ENCODE data around the gene AGO4. TPM values are rescaled to one million over a fixed set of nuclear protein-coding genes. Genes with fewer than 3 reads are reported as not detected.

The AGO4 gene
- total RNA-seq, 1 experiment from 2014 or later = 8.1 TPM

- Histone ChIP-seq H3K4me3 (ENCODE audit: low read depth, low read length) (no peak overlapping the region), H3K27me3 (replicated peaks; ENCODE audit: control insufficient read depth, insufficient read depth, low read length) (no peaks in the 10 kb centered on the region), H3K9me3 (no peaks in the 10 kb centered on the region), H3K36me3 (ENCODE audit: control insufficient read depth, insufficient read depth, low read length) (no peaks in the 10 kb centered on the region), H3K4me1 (no peaks in the 10 kb centered on the region)
- no peak for DNase-seq
- no peaks in the 10 kb centered on the region for H3K27me3 Mint-ChIP-seq (ENCODE audit: insufficient read depth, unreplicated experiment)
- ChIA-PET POLR2A (no interaction called here), CTCF (no interaction called here)
- intact Hi-C loops (cut with micrococcal nuclease; ENCODE audit: unreplicated experiment) = no loop called here
- no peak overlapping the region for H3K27ac Mint-ChIP-seq (ENCODE audit: unreplicated experiment)
- TF ChIP-seq, protein P1, sequence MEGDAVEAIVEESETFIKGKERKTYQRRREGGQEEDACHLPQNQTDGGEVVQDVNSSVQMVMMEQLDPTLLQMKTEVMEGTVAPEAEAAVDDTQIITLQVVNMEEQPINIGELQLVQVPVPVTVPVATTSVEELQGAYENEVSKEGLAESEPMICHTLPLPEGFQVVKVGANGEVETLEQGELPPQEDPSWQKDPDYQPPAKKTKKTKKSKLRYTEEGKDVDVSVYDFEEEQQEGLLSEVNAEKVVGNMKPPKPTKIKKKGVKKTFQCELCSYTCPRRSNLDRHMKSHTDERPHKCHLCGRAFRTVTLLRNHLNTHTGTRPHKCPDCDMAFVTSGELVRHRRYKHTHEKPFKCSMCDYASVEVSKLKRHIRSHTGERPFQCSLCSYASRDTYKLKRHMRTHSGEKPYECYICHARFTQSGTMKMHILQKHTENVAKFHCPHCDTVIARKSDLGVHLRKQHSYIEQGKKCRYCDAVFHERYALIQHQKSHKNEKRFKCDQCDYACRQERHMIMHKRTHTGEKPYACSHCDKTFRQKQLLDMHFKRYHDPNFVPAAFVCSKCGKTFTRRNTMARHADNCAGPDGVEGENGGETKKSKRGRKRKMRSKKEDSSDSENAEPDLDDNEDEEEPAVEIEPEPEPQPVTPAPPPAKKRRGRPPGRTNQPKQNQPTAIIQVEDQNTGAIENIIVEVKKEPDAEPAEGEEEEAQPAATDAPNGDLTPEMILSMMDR (IDR thresholded peaks at IDR 0.05; ENCODE audit: insufficient read depth in 1 of 2, low read depth in 1 of 2, low read length in 1 of 2, severe bottlenecking in 1 of 2, unreplicated experiment in 1 of 2) = no peak
- BruUV-seq (replicated peaks) = no TSS peak
- H3K9me3 Mint-ChIP-seq (ENCODE audit: unreplicated experiment) = no peaks in the 10 kb centered on the region
- no peak overlapping the region for H3K4me3 Mint-ChIP-seq (ENCODE audit: unreplicated experiment)
- H3K4me1 Mint-ChIP-seq (ENCODE audit: low read depth, unreplicated experiment) = no peaks in the 10 kb centered on the region
- H3K36me3 Mint-ChIP-seq (ENCODE audit: insufficient read depth, unreplicated experiment) = no peaks in the 10 kb centered on the region
These were observed 43.5 kb downstream of the AGO4 start for GRCh38 chr1:35851132-35851869.

DNA sequence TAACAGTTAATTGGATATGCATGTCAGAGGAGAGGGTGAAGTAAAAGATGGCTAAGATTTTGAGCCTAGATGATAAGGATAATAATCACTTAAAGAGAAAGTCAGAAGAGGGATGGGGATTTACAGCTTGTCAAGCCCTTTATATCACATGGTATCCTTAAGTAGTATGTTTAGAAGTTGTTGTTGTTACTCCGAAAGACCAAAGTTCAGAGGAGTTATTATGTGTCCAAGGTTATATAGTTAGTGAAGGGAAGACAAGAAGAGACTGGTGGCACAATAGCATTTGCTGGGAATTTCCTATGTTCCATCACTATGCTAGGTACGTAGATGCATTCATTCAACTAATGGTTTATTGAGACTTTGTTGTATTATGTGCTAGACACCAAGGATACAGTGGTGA, 44.4 kb downstream of the AGO4 start:
- ChIA-PET POLR2A (no interaction called here), CTCF (no interaction called here)
- Histone ChIP-seq H3K9me3 (no peaks in the 10 kb centered on the region), H3K27me3 (replicated peaks; ENCODE audit: control insufficient read depth, insufficient read depth, low read length) (no peaks in the 10 kb centered on the region), H3K4me3 (ENCODE audit: low read depth, low read length) (no peak overlapping the region), H3K4me1 (no peaks in the 10 kb centered on the region), H3K36me3 (ENCODE audit: control insufficient read depth, insufficient read depth, low read length) (no peaks in the 10 kb centered on the region)
- no TSS peak for BruUV-seq (replicated peaks)
- Mint-ChIP-seq H3K9me3 (ENCODE audit: unreplicated experiment) (no peaks in the 10 kb centered on the region), H3K36me3 (ENCODE audit: insufficient read depth, unreplicated experiment) (no peaks in the 10 kb centered on the region), H3K4me3 (ENCODE audit: unreplicated experiment) (no peak overlapping the region), H3K4me1 (ENCODE audit: low read depth, unreplicated experiment) (no peaks in the 10 kb centered on the region), H3K27me3 (ENCODE audit: insufficient read depth, unreplicated experiment) (no peaks in the 10 kb centered on the region), H3K27ac (ENCODE audit: unreplicated experiment) (no peak overlapping the region)
- TF ChIP-seq, protein P1 (IDR thresholded peaks at IDR 0.05; ENCODE audit: insufficient read depth in 1 of 2, low read depth in 1 of 2, low read length in 1 of 2, severe bottlenecking in 1 of 2, unreplicated experiment in 1 of 2) = no peak
- DNase-seq = no peak
- intact Hi-C loops (cut with micrococcal nuclease; ENCODE audit: unreplicated experiment) = no loop called here

DNA sequence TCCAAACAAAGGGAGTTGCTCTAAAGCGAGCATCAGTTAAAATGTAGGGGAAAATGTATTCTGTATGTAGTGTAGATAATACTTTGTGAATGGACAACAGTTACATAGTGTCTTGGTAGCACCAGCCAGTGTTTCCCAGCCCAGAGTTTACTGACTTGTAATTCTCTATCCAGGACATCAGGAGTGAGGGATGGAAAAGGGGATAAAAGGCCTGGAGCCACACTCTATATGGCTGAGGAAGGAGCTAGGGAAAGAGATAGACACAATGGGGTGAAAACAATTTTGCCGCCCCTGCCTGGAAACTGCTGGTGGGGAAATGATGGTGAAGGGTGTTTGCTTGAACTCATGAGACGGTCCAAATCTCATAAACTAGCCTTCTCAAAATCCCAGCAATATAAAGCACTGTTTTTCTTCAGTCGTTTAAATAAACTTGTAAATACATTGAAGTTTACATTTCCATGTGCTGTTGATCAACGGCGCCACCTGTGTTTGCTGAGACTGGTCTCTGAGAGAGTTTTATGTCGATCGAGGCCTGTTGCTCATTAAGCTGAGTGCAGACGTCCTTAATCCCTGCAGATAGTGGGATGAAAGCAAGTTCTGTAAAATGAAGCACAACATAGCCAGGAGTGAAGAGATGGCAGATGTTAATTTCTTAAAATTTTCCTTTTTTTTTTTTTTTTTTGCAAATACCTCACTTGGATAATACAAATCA, 47.3 kb downstream of the AGO4 start:
- H3K4me3 Mint-ChIP-seq (ENCODE audit: unreplicated experiment) = no peak overlapping the region
- Histone ChIP-seq H3K4me1 (no peaks in the 10 kb centered on the region), H3K27me3 (replicated peaks; ENCODE audit: control insufficient read depth, insufficient read depth, low read length) (no peaks in the 10 kb centered on the region), H3K4me3 (ENCODE audit: low read depth, low read length) (no peak overlapping the region), H3K36me3 (ENCODE audit: control insufficient read depth, insufficient read depth, low read length) (no peaks in the 10 kb centered on the region), H3K9me3 (no peaks in the 10 kb centered on the region)
- DNase-seq = no peak
- no TSS peak for BruUV-seq (replicated peaks)
- CTCF ChIA-PET = interaction anchor here (0.5 kb wide), 1 partner anchor 287 kb away, joined by 5 read pairs; no protein-coding TSS in a partner anchor
- no peaks in the 10 kb centered on the region for H3K9me3 Mint-ChIP-seq (ENCODE audit: unreplicated experiment)
- intact Hi-C loops (cut with micrococcal nuclease; ENCODE audit: unreplicated experiment) = no loop called here
- no peaks in the 10 kb centered on the region for H3K4me1 Mint-ChIP-seq (ENCODE audit: low read depth, unreplicated experiment)
- H3K27ac Mint-ChIP-seq (ENCODE audit: unreplicated experiment) = no peak overlapping the region
- TF ChIP-seq, protein P1 (IDR thresholded peaks at IDR 0.05; ENCODE audit: insufficient read depth in 1 of 2, low read depth in 1 of 2, low read length in 1 of 2, severe bottlenecking in 1 of 2, unreplicated experiment in 1 of 2) = no peak
- no peaks in the 10 kb centered on the region for H3K36me3 Mint-ChIP-seq (ENCODE audit: insufficient read depth, unreplicated experiment)
- POLR2A ChIA-PET = no interaction called here
- no peaks in the 10 kb centered on the region for H3K27me3 Mint-ChIP-seq (ENCODE audit: insufficient read depth, unreplicated experiment)
